NT2/D1 (cell line): Measurements from ENCODE around the gene CUEDC2.

ENCODE experiments used
- SUZ12 ChIP-seq: IDR thresholded peaks from 2 replicates; pipeline ENCODE4 v1.6.1; 2011; ENCODE audit not compliant: insufficient read length, insufficient read depth; ENCODE audit errors: extremely low read depth
- YY1 ChIP-seq: IDR thresholded peaks from 2 replicates; pipeline ENCODE4 v1.6.1; 2011; ENCODE audit not compliant: insufficient read length, insufficient read depth
- ZNF274 ChIP-seq: IDR thresholded peaks from 2 replicates; pipeline ENCODE4 v1.6.1; 2011; ENCODE audit warnings: mild to moderate bottlenecking, low read depth, low read length

- TF ChIP-seq SUZ12 (no peak), ZNF274 (no peak), YY1 (no peak)
These were observed 23.4 kb downstream of the CUEDC2 start for GRCh38 chr10:102408728-102409603.
